ENCODE measurements around the gene GPR158.

Gene GPR158

DNA sequence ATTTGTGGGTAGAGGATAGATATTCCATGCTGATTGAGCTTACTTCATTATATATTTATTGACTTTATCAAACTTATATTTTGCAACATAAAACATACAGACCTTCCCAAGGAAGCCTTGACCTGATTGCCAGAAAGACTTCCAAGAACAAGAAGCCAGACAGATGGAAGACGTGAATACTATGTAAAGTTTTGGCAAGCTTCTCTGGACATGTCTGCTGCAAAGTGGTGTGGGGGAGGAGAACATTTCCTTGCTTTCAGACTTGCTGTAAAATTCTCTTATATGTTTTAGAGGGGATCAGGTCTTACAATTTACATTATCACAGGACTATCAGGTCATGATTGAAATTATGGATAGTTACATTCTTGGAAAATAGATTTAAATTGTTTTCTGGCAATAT, 23.4 kb downstream of the GPR158 start:
- H3K4me1 ChIP-seq (ENCODE audit: control insufficient read depth, insufficient read depth, low read length), result no peaks in the 10 kb centered on the region
- no peaks in the 10 kb centered on the region for H3K27me3 ChIP-seq (ENCODE audit: control insufficient read depth, insufficient read depth, low read length)
- H3K9me3 ChIP-seq (ENCODE audit: control insufficient read depth, insufficient read depth, low read length), result no peaks in the 10 kb centered on the region
- no peak overlapping the region for H3K4me3 ChIP-seq (ENCODE audit: low read length)
- WGBS (ENCODE audit: insufficient coverage, insufficient read length), result no CpG with 5 or more reads among the region's 1 CpG
- H3K36me3 ChIP-seq (ENCODE audit: control insufficient read depth, insufficient read depth, low read length), result no peaks in the 10 kb centered on the region
- no peak for DNase-seq (ENCODE audit: low read depth, low spot score)
- H3K27ac ChIP-seq (ENCODE audit: low read length), result no peak overlapping the region

DNA sequence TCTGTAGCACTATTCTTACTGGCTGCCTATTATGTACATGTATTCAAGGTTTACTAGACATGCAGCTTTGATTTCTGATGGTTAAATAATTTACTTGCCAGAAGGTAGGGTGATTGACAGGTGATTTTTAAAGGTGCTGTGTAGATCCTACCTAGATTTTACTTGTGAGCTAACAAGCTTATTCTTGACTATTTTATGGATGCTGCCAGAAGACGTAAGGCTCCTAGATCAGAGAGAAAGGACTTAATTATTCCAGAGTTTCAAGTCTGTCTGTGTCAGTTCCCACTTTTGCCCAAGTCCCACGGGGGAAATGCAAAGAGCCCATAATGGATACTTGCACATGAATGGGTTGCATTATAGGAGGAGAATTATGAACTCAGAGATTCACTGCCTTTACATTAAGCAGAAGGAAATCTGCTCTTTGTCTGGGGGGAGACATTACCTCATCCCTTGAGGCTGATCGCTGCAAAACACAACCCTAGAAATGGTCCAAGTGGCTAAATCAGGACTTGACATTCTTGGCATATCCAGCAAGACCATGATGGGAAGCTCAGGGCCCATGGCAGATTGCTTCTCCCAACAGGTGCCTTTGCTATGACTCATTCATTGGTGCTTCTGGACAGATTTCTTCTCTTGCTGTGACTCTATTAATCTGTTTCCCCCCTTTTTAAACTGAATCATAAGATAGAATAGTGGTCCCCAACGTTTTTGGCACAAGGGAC, 32.1 kb downstream of the GPR158 start:
- no peak overlapping the region for H3K4me3 ChIP-seq (ENCODE audit: low read length)
- H3K27me3 ChIP-seq (ENCODE audit: control insufficient read depth, insufficient read depth, low read length), result no peaks in the 10 kb centered on the region
- no CpG with 5 or more reads among the region's 4 CpGs for WGBS (ENCODE audit: insufficient coverage, insufficient read length)
- no peaks in the 10 kb centered on the region for H3K36me3 ChIP-seq (ENCODE audit: control insufficient read depth, insufficient read depth, low read length)
- DNase-seq (ENCODE audit: low read depth, low spot score), result no peak
- H3K27ac ChIP-seq (ENCODE audit: low read length), result no peak overlapping the region
- no peaks in the 10 kb centered on the region for H3K4me1 ChIP-seq (ENCODE audit: control insufficient read depth, insufficient read depth, low read length)
- no peaks in the 10 kb centered on the region for H3K9me3 ChIP-seq (ENCODE audit: control insufficient read depth, insufficient read depth, low read length)

DNA sequence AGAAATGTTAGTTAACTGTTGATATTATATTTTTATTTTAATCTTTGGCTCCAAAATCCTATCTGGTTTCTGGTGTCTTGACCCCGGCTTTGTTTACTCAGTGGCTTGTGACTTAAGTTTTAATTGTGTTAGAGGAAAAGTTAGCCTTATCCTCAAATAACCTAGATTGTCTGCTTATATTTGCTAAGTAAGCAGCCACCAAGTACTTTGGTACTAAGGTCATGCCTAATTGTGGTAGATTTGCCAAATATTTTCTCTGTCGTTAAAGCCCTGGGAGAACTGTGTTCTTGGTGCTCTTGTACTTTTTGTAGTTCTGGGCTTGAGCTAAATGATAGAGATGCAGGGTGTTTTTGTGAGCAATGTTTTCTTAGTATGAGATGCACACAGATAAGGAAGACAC, 34.8 kb downstream of the GPR158 start:
- no peak overlapping the region for H3K27ac ChIP-seq (ENCODE audit: low read length)

DNA sequence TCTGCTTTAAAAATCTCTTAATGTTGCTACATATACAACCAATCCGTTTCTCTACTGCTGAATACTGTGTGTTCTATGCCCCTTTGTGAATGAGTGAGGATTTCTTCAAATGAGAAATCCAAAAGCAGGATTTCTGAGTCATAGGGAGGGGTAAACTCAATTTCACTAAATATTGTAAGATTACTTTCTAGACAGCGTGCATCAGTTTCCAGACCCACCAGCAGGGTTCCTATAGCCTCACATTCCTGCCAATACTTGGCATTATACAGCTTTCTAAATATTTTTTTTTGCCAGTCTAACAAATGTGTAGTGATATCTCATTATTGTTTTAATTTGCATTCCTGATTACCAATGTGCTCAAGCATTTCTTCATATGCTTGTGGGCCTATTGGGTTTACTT, 35.5 kb downstream of the GPR158 start:
- no peaks in the 10 kb centered on the region for H3K27me3 ChIP-seq (ENCODE audit: control insufficient read depth, insufficient read depth, low read length)
- WGBS (ENCODE audit: insufficient coverage, insufficient read length), result no CpG with 5 or more reads among the region's 2 CpGs
- no peak overlapping the region for H3K4me3 ChIP-seq (ENCODE audit: low read length)

More for the DNA sequence above, 34.8 kb downstream of the GPR158 start:
- Histone ChIP-seq H3K9me3 (ENCODE audit: control insufficient read depth, insufficient read depth, low read length) (no peaks in the 10 kb centered on the region), H3K4me1 (ENCODE audit: control insufficient read depth, insufficient read depth, low read length) (no peaks in the 10 kb centered on the region), H3K4me3 (ENCODE audit: low read length) (no peak overlapping the region), H3K27me3 (ENCODE audit: control insufficient read depth, insufficient read depth, low read length) (no peaks in the 10 kb centered on the region), H3K36me3 (ENCODE audit: control insufficient read depth, insufficient read depth, low read length) (no peaks in the 10 kb centered on the region)
- WGBS (ENCODE audit: insufficient coverage, insufficient read length), result no CpG with 5 or more reads among the region's 2 CpGs
- no peak for DNase-seq (ENCODE audit: low read depth, low spot score)

GRCh38 chr10:25220156-25220555, 45.4 kb downstream of the GPR158 start:
- WGBS (ENCODE audit: insufficient coverage, insufficient read length), result no CpG with 5 or more reads among the region's 1 CpG
- Histone ChIP-seq H3K27me3 (ENCODE audit: control insufficient read depth, insufficient read depth, low read length) (no peaks in the 10 kb centered on the region), H3K27ac (ENCODE audit: low read length) (no peak overlapping the region), H3K4me3 (ENCODE audit: low read length) (no peak overlapping the region), H3K36me3 (ENCODE audit: control insufficient read depth, insufficient read depth, low read length) (no peaks in the 10 kb centered on the region), H3K4me1 (ENCODE audit: control insufficient read depth, insufficient read depth, low read length) (no peaks in the 10 kb centered on the region), H3K9me3 (ENCODE audit: control insufficient read depth, insufficient read depth, low read length) (no peaks in the 10 kb centered on the region)
- DNase-seq (ENCODE audit: low read depth, low spot score), result no peak

More for the DNA sequence above, 35.5 kb downstream of the GPR158 start:
- Histone ChIP-seq H3K4me1 (ENCODE audit: control insufficient read depth, insufficient read depth, low read length) (no peaks in the 10 kb centered on the region), H3K36me3 (ENCODE audit: control insufficient read depth, insufficient read depth, low read length) (no peaks in the 10 kb centered on the region), H3K27ac (ENCODE audit: low read length) (no peak overlapping the region), H3K9me3 (ENCODE audit: control insufficient read depth, insufficient read depth, low read length) (no peaks in the 10 kb centered on the region)
- no peak for DNase-seq (ENCODE audit: low read depth, low spot score)

- Histone ChIP-seq H3K27ac (ENCODE audit: low read length) (no peak overlapping the region), H3K36me3 (ENCODE audit: control insufficient read depth, insufficient read depth, low read length) (no peaks in the 10 kb centered on the region), H3K27me3 (ENCODE audit: control insufficient read depth, insufficient read depth, low read length) (no peaks in the 10 kb centered on the region), H3K4me3 (ENCODE audit: low read length) (no peak overlapping the region), H3K9me3 (ENCODE audit: control insufficient read depth, insufficient read depth, low read length) (no peaks in the 10 kb centered on the region), H3K4me1 (ENCODE audit: control insufficient read depth, insufficient read depth, low read length) (no peaks in the 10 kb centered on the region)
- no peak for DNase-seq (ENCODE audit: low read depth, low spot score)
- 100% methylated on average over 3 of the region's 7 CpGs for WGBS (ENCODE audit: insufficient coverage, insufficient read length)
Measured at GRCh38 chr10:25222085-25222660, 47.4 kb downstream of the GPR158 start.

GRCh38 chr10:25226775-25227682, 52.2 kb downstream of the GPR158 start:
- H3K27me3 ChIP-seq (ENCODE audit: control insufficient read depth, insufficient read depth, low read length), result no peaks in the 10 kb centered on the region
- DNase-seq (ENCODE audit: low read depth, low spot score), result peak; percentile 25
- no peaks in the 10 kb centered on the region for H3K9me3 ChIP-seq (ENCODE audit: control insufficient read depth, insufficient read depth, low read length)
- no peaks in the 10 kb centered on the region for H3K36me3 ChIP-seq (ENCODE audit: control insufficient read depth, insufficient read depth, low read length)
- no peaks in the 10 kb centered on the region for H3K4me1 ChIP-seq (ENCODE audit: control insufficient read depth, insufficient read depth, low read length)
- no CpG with 5 or more reads among the region's 7 CpGs for WGBS (ENCODE audit: insufficient coverage, insufficient read length)
- H3K4me3 ChIP-seq (ENCODE audit: low read length), result no peak overlapping the region
- H3K27ac ChIP-seq (ENCODE audit: low read length), result no peak overlapping the region

DNA sequence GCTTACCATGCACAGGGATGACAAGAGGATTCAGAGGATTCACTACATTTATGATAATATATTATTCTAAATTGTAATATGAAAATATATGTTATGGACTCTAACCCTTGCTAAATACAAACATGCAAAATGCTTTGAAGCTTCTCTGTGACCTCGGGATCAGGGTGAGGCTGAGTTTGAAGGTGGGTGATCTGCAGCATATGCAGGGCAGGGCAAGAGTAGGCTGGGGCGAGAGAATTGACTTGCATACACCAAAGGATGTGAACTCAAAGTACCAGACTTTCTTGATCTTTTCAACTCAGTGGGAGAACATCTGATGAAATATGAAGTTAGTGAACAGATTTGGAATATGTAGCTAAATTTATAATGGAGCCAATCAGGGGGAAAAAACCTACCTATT, 57.0 kb downstream of the GPR158 start:
- Histone ChIP-seq H3K4me1 (ENCODE audit: control insufficient read depth, insufficient read depth, low read length) (no peaks in the 10 kb centered on the region), H3K36me3 (ENCODE audit: control insufficient read depth, insufficient read depth, low read length) (no peaks in the 10 kb centered on the region), H3K27me3 (ENCODE audit: control insufficient read depth, insufficient read depth, low read length) (no peaks in the 10 kb centered on the region), H3K4me3 (ENCODE audit: low read length) (no peak overlapping the region), H3K9me3 (ENCODE audit: control insufficient read depth, insufficient read depth, low read length) (no peaks in the 10 kb centered on the region), H3K27ac (ENCODE audit: low read length) (no peak overlapping the region)
- no CpG with 5 or more reads among the region's 2 CpGs for WGBS (ENCODE audit: insufficient coverage, insufficient read length)
- DNase-seq (ENCODE audit: low read depth, low spot score), result no peak

GRCh38 chr10:25232204-25232603, 57.4 kb downstream of the GPR158 start:
- no CpG with 5 or more reads among the region's 2 CpGs for WGBS (ENCODE audit: insufficient coverage, insufficient read length)
- no peaks in the 10 kb centered on the region for H3K36me3 ChIP-seq (ENCODE audit: control insufficient read depth, insufficient read depth, low read length)
- DNase-seq (ENCODE audit: low read depth, low spot score), result no peak
- H3K27me3 ChIP-seq (ENCODE audit: control insufficient read depth, insufficient read depth, low read length), result no peaks in the 10 kb centered on the region
- no peak overlapping the region for H3K27ac ChIP-seq (ENCODE audit: low read length)
- no peaks in the 10 kb centered on the region for H3K9me3 ChIP-seq (ENCODE audit: control insufficient read depth, insufficient read depth, low read length)
- no peaks in the 10 kb centered on the region for H3K4me1 ChIP-seq (ENCODE audit: control insufficient read depth, insufficient read depth, low read length)
- H3K4me3 ChIP-seq (ENCODE audit: low read length), result no peak overlapping the region

DNA sequence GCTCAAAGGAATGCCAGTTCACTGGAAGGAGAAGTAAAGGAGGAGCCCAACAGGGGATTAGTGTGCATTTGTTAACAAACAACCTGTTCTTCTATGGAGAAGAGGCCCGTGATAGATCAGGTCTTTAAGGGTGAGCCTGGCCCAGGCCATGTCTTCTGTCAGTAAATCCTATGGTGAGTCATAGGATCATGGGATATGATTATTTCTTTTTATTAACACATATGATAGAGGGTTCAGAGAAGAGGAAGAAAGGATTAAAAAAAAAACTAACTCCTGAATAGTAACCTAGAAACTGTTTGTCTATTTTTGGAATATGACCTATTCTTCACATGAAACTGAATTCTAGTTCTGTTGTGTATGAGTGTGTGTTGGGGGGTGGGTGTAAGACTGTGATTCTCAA, 70.4 kb downstream of the GPR158 start:
- WGBS (ENCODE audit: insufficient coverage, insufficient read length), result no CpG with 5 or more reads among the region's 1 CpG
- Histone ChIP-seq H3K4me1 (ENCODE audit: control insufficient read depth, insufficient read depth, low read length) (no peaks in the 10 kb centered on the region), H3K36me3 (ENCODE audit: control insufficient read depth, insufficient read depth, low read length) (no peaks in the 10 kb centered on the region), H3K9me3 (ENCODE audit: control insufficient read depth, insufficient read depth, low read length) (no peaks in the 10 kb centered on the region), H3K27ac (ENCODE audit: low read length) (no peak overlapping the region), H3K4me3 (ENCODE audit: low read length) (no peak overlapping the region), H3K27me3 (ENCODE audit: control insufficient read depth, insufficient read depth, low read length) (no peaks in the 10 kb centered on the region)
- no peak for DNase-seq (ENCODE audit: low read depth, low spot score)
